Activated T-cell treated with anti-CD3 and anti-CD28 coated beads for 48 hours (primary cell): ENCODE results near the gene VPS33B.

ENCODE experiments used
- DNase-seq: peaks from one replicate; pipeline ENCODE4 v3.0.0-alpha.2; 2020; ENCODE audit warnings: low read depth

VPS33B gene

GRCh38 chr15:90974216-90974615 is 48.2 kb downstream of the VPS33B start:
- DNase-seq, result no peak

DNA sequence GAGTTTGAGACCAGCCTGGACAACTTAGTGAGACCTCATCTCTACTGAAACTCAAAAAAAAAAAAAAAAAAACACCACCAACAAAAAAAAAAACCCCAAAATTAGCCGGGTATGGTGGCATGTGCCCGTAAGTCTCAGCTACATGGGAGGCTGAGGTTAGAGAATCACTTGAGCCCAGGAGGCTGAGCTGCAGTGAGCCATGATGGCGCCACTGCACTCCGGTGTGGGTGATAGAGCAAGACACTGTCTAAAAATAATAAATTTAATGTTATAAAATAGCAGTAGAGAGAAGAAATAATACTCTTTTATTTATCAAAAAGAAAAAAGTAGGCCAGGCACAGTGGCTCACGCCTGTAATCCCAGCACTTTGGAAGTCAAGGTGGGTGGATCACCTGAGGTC is 50.3 kb downstream of the VPS33B start:
- no peak for DNase-seq

GRCh38 chr15:90970274-90970673 is 52.1 kb downstream of the VPS33B start:
- no peak for DNase-seq

- no peak for DNase-seq
Measured at GRCh38 chr15:90968434-90968833, 54.0 kb downstream of the VPS33B start.

- DNase-seq, result no peak
Measured at GRCh38 chr15:90967206-90967605, 55.2 kb downstream of the VPS33B start.

- no peak for DNase-seq
Measured at GRCh38 chr15:90966262-90966661, 56.1 kb downstream of the VPS33B start.

DNA sequence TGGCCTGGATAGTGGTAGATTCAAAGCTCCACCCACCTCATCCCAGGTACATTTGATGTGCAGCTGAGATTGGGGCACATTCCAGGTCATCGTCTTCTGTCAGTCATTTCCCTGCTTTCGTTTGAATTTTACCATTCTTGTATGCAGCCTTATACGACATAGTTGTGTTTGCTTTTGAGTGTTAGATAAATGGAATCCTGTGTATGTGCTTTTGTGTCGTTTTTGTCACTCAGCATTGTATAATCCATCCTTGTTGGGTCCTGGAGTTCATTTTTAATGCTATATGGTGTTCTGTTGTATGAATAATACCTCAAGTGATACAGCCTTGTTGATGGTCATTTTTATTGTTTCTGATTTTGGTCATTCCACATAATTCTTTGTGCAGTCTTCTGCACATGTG is 60.4 kb downstream of the VPS33B start:
- no peak for DNase-seq

DNA sequence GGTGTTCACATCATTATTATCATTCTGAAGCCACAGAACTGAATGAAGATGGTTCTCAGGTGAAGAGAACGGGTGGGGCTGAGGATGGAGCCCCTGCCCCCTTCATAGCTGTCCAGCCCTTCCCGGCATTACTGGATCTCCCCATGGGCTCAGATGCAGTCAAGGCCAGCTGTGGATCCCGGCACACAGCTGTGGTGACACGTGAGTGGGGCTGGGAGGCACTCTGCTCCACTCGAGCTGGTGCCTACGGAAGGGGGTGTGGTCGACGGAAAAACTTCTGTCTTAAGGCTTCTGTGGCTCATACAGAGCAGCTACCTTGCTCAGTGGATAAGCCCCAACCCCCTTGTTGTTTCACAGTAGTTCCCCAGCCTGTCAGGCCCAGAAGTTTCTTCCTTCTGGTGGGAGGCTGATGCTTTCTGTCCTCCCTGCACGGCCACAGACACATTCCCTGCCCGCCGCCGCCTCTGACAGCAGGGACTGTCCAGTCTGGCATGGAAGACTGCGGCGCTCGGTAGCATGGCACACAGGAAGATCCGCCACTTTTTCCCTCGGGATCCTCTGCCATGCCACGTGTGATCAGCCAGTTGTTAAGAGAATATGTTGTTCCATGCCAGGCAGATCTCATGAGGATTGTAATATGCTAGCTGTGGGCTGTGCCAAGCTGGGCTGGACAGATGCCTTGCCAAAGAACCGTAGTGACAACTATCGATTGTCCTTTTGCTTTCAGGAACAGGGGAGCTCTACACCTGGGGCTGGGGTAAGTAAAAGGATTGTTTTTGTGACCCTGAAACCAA is 61.9 kb downstream of the VPS33B start:
- no peak for DNase-seq

DNA sequence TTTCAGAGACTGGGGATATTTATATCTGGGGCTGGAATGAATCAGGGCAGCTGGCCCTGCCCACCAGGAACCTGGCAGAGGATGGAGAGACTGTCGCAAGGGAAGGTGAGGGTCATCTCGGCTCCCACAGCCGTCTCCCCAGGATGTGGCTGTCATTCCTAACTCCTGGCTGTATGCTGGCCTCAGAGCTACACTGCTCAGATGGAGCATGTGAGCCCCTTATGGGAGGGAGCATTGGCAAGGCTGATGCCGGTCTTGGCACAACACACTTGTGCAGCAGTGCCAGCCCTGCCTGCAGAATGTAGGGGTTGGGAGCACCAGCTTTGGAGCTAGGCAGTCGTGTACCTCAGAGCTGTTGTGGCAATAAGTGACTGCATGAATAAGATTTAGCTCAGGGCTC is 62.5 kb downstream of the VPS33B start:
- no peak for DNase-seq

GRCh38 chr15:90959028-90959595 is 63.3 kb downstream of the VPS33B start:
- DNase-seq, result no peak

DNA sequence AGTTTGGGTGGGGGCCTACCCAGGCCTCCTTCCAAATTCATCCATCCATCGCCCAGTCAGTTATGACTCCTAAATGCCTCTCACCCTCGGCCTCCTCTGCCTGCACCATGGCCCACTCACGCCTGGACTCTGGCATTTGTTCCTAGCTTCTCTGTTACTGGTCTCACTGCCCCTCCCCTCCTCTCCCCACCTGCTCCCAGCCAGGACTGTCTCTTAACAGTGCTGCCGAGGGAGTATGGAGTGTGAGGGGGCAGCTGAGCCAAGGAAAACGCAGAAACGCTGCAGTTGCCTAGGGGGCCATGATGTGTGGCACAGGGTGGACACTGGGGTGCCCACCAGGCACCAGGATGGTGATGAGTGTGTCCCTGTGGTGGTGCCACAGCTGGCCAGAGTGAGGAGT is 64.6 kb downstream of the VPS33B start:
- DNase-seq, result no peak

- no peak for DNase-seq
Measured at GRCh38 chr15:90957031-90957790, 65.2 kb downstream of the VPS33B start.

DNA sequence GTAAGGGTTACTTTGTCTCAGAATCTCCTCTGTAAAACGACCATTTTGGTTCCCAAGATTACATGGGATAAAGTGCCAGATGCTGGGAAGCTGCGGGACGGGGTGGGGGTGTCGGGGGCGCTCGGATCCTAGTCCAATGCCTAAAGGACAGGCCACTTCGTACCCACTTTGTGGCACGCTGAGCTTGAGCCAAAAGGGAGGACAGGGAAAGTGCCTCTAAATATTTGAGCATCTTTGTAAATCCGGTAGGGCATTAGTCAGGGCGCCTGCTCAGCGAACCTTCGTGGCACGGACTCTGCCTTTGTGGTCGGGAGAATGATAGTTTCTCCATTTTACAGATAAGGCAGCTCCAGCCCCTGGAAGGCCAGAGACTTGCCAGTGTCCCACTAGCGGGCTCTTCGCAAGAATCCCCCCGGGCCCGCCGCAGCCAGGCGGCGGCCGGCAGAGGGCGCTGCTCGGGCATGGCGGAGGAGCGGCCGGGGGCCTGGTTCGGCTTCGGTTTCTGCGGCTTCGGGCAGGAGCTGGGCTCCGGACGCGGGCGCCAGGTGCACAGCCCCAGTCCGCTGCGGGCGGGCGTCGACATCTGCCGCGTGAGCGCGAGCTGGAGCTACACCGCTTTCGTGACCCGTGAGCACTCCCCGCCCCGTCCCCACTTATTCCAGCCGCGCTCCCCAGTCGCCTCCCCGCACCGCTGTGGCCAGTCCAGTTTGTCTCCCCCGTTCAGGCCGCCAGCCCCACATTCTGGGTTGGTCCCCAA is 65.9 kb downstream of the VPS33B start:
- DNase-seq, result peak; percentile 69

- DNase-seq, result no peak
Measured at GRCh38 chr15:90955624-90956273, 66.6 kb downstream of the VPS33B start.

DNA sequence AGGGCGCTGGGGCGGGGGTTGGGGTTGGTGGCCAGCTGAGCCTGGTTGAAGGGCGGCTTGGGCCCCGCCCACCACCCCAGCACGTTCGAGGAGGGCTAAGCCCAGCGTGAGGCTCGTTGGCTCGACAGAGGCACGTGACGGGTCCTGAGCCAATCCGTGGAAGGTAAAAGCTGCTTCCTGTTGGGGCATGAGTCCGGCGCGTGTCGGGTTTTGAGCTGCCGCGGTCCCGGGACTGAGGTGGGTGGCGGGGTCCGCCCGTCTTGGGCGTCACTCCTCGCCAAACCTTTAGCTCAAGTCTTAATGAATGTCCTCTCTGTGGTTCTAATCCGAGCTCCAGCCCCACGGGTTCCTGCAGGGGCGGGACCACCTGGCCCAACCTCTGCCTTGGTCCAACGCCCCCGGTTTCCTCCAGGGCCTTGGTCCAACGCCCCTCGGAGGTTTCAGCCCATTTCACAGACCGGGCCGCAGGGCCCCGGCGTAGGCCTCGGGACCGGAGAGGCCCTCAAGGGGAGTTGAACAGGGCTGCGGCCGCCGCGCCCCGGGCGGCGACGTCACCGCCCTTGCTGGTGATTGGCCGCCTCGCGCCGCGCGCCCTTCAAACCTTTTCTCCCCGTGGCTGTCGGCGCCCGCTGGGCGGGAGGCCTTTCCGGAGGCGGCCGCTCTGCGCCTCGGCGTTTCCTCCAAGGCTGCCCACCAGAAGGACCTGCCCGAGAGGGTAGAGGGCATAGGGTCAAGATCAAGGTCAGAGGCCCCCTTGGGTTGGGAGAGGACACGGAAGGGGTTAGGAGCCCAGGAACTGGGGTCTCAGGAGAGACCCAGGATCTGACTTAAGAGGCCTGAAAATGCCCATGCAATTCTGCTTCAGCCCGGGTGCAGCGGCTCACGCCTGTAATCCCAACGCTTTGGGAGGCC is 67.4 kb downstream of the VPS33B start, which contains the start of gene RCCD1:
Gene RCCD1, plus strand, starts transcription at position 173 of the 912 bp plus-strand sequence. CDS start 1,851 bp downstream, outside the sequence.
- DNase-seq, result peak; percentile 87

GRCh38 chr15:90953947-90954711 is 68.3 kb downstream of the VPS33B start:
- DNase-seq, result no peak

GRCh38 chr15:90952901-90953677 is 69.3 kb downstream of the VPS33B start:
- no peak for DNase-seq

- no peak for DNase-seq
Measured at GRCh38 chr15:90950676-90951075, 71.7 kb downstream of the VPS33B start.
